G401.6 (cell line): ENCODE results near the gene CDH11.

Experiments
- FAIRE-seq: peaks from 2 replicates; lab custom pipeline; 2012; peaks lifted over from hg19 to GRCh38; lab: Jason Lieb, UNC

Gene CDH11

GRCh38 chr16:64907844-64908243 is 214.0 kb downstream of the CDH11 start:
- no peak for FAIRE-seq

- FAIRE-seq = no peak
Measured at GRCh38 chr16:64903770-64904169, 218.1 kb downstream of the CDH11 start.

DNA sequence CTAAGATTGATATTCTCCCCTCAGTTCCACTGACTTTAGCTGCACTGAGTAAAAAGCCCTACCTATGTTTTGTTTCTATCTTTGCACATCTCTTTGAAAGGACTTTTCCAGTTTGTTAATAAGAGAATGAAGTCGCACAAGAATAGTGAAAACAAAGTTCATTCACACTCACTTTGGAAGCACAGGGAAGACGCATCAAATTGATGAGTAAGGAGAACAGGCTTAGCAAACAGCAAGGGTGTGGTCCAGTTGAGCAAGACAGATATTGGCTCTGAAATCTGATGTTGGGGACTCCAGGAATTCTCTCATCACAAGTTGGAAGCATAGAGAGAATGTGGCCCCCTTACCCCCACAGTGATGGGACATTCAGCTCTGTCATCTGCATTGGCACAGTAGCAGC is 221.3 kb downstream of the CDH11 start:
- no peak for FAIRE-seq

DNA sequence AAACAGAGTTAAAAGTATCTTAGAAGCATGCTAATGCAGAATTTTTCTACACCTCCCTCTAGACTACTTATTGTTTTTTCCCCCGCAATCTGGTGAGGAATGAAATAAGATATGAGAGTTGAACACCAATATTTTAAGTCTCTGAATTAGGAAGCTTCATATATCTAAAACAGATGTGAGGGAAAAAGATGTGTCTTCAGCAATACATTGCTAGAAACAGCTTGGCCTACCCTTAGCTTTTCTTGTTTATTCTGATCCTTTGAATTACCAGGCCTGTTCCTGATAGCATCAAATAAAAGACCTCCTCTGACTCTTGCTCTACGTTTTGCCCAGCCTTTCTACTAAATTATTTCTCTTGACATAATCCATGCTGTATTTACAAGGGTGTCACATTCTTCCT is 221.8 kb downstream of the CDH11 start:
- FAIRE-seq = no peak

DNA sequence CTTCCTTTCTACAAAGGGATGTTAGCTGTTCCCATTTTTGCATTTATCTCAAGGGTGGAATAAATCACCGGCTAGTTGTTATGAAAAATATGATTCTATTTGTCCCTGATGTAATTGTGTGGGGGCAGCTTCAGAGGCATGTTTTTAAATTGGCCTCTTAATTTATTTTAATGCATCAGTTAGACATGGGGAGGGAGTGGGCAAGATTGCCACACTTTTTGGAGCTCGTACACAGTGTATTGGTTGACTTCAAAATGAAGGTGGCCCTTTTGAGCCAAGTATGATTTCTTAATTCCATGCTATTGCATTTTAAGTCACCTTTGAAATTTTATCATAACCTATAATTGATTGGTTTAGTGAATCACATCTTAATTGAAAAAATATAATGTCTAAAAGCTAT is 223.7 kb downstream of the CDH11 start:
- no peak for FAIRE-seq
